ENCODE measurements around the gene ZNF511.

- TF ChIP-seq, protein P1, sequence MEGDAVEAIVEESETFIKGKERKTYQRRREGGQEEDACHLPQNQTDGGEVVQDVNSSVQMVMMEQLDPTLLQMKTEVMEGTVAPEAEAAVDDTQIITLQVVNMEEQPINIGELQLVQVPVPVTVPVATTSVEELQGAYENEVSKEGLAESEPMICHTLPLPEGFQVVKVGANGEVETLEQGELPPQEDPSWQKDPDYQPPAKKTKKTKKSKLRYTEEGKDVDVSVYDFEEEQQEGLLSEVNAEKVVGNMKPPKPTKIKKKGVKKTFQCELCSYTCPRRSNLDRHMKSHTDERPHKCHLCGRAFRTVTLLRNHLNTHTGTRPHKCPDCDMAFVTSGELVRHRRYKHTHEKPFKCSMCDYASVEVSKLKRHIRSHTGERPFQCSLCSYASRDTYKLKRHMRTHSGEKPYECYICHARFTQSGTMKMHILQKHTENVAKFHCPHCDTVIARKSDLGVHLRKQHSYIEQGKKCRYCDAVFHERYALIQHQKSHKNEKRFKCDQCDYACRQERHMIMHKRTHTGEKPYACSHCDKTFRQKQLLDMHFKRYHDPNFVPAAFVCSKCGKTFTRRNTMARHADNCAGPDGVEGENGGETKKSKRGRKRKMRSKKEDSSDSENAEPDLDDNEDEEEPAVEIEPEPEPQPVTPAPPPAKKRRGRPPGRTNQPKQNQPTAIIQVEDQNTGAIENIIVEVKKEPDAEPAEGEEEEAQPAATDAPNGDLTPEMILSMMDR (IDR thresholded peaks at IDR 0.05), result no peak
- TF ChIP-seq EP300 (IDR thresholded peaks at IDR 0.05), result no peak
These were observed 29.7 kb downstream of the ZNF511 start for GRCh38 chr10:133338080-133339071.

Data from suprapubic skin (tissue), 3 donors.